Measurements from ENCODE around the gene COL23A1.

Gene COL23A1

DNA sequence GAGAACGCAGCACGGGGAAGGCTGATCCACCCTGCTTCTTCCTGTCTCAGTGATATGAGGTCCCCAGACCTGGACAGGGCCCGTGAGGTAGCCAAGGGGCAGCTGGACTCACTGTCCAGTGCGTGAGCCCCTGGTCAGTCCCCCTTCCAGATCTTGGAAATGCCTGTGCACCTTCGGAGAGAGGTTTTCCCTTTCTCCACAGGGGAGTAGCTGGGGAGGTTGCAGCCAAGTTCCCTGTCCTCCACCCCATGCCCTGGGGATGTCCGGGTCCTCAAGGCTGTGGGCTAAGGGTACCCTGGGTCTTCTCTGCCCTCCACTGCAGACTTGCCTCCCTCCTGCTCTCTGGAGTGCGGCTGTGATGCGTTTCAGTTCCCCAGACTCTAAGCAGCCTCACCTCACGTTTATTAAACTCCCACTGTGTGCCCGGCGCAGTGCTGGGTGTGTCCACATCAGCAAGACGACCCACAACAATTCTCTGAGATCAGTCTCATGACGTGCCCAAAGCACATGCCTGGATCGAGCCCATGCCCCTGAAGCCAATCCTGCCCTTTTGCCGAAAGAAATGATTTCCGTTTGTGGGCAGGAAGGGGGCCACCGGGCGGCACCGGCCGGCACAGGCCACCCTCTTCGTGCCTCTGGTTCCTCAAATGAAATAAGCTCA lies 256.2 kb downstream of the COL23A1 start:
- DNase-seq (ENCODE audit: low read depth), result no peak
- no peak for TF ChIP-seq CTCF (IDR thresholded peaks at IDR 0.05; ENCODE audit: low read length, missing control alignments)

GRCh38 chr5:178332210-178332641 lies 258.0 kb downstream of the COL23A1 start:
- H3K4me3 ChIP-seq (replicated peaks; ENCODE audit: low read depth, low read length), result no peak overlapping the region
- TF ChIP-seq CTCF (IDR thresholded peaks at IDR 0.05; ENCODE audit: low read length, missing control alignments), result no peak
- no peak for DNase-seq (ENCODE audit: low read depth)

More for the DNA sequence above, 256.2 kb downstream of the COL23A1 start:
- no peak overlapping the region for H3K4me3 ChIP-seq (replicated peaks; ENCODE audit: low read depth, low read length)

GRCh38 chr5:178331491-178331996 lies 258.6 kb downstream of the COL23A1 start:
- H3K4me3 ChIP-seq (replicated peaks; ENCODE audit: low read depth, low read length), result no peak overlapping the region
- peak; percentile 1 for DNase-seq (ENCODE audit: low read depth)
- TF ChIP-seq CTCF (IDR thresholded peaks at IDR 0.05; ENCODE audit: low read length, missing control alignments), result no peak

DNA sequence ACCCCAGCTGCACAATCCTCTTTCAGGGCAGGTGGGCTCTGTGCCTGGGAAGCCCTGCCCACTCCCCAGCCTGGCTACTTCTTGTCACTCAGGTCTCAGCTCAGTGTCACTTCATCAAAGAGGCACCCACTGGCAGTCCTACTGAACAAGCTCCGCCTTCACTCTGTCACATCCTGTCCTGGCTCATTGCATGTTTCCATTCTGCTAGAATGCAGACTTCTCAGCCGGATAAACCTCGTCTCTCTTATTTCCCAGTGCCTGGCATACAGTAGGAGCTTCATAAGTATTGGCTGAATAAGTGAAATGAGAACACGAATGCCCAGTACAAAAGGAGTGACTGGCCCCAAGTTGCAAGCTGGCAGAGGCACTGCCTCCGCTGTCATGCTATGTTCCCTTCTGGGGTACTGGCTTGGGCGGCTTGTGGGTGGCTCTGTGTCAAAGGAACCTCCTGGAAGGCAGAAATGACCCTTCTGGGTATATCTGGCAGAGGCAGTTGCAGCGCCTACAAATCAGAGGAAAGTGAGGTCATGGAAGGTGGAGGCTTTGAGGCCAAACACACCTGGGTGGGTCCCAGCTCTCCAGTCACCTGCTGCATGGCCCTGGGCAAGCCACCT lies 259.3 kb downstream of the COL23A1 start:
- no peak for DNase-seq (ENCODE audit: low read depth)
- no peak for TF ChIP-seq CTCF (IDR thresholded peaks at IDR 0.05; ENCODE audit: low read length, missing control alignments)
- H3K4me3 ChIP-seq (replicated peaks; ENCODE audit: low read depth, low read length), result no peak overlapping the region

DNA sequence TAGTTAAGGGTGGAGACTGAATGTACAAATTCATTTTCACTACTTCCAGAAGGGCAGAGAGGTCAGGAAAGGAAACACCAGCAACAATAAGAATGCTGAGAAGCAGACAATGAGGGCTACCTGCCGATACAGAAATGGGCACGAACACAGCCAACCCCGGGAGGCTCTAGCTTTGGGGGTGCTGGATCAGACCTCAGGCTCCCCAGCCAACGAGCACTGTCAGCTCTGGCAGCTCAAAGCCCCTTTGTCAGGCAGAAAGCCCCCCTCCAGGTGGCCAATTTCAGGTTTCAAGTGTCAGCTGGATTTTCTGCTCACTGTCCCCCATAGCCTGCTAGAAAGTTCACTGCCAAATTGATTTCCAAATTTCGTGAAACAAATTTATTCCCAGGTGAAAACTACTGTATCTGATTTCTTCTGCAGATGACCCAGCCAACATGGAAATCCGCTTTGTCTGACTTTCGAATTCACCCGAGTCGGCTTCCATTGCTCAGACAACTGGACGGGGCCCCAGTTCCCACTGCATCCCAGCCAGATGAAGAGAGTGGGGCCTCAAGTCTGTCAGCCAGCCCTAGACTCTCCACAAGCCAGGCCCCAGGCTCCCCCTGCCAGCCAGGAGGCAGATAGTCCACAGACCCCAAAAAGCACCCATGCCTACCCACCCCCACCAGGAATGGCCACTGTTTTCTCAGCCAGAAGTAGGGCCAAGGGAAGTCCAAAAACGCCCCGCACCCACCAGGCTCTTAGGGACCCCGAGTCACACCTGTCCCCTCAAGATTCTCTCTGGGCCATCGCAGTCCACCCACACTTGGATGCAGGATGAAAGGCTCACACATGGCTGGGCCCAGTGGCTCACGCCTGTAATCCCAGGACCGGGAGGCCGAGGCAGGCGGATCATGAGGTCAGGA lies 261.1 kb downstream of the COL23A1 start:
- DNase-seq (ENCODE audit: low read depth), result no peak
- H3K4me3 ChIP-seq (replicated peaks; ENCODE audit: low read depth, low read length), result no peak overlapping the region
- no peak for TF ChIP-seq CTCF (IDR thresholded peaks at IDR 0.05; ENCODE audit: low read length, missing control alignments)

DNA sequence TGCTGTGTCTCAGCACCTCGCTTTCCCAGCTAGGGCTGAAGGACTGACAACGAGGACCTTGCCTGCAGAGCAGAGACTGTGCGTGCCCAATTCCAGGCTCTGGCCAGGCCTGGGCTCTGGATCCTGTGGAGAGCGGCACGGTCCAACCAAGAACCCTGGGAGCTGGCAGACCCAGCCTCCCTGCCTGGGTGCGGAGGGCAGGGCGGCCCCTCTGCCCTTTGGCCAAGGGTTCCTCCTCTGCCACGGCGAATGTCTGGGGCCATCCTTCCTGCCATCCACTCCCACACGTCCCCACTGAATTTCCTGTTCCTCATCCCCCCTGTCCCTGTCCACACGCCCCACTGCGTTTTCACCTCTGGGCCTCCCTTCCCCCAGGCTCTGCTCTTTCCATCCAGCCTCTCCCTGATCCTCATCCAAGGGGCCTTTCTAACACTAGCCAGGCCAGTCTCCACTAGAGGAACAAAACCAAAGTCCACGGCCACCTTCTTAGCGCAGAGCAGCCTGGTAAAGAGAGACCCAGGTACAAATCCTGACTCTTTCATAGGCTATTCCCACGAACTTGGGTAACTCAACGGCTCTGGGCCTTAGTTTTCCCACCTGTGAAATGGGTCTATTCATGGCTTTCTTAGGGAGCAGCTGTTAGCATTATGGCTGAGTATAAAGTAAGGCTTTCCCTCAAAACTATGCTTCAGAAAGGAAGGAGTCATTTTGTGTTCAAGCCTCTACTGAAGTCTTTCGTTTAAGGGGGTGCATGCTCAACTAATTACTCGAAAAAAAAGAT lies 262.1 kb downstream of the COL23A1 start:
- no peak for TF ChIP-seq CTCF (IDR thresholded peaks at IDR 0.05; ENCODE audit: low read length, missing control alignments)
- H3K4me3 ChIP-seq (replicated peaks; ENCODE audit: low read depth, low read length), result no peak overlapping the region
- DNase-seq (ENCODE audit: low read depth), result no peak

Measured in fibroblast of pulmonary artery (primary cell).